ENCODE data around the gene POLR1A.
A peak's percentile ranks its signal among the peaks of the same experiment; 100 is the strongest.

The POLR1A gene

GRCh38 chr2:86097913-86098312 is 7.8 kb downstream of the POLR1A start:
- H3K4me3 ChIP-seq (ENCODE audit: control insufficient read depth, low read depth, low read length) = no peak overlapping the region
- DNase-seq (ENCODE audit: low read depth) = no peak
- TF ChIP-seq CTCF (conservative IDR thresholded peaks at IDR 0.05; ENCODE audit: control insufficient read depth, insufficient read depth, low read depth, low read length) = no peak

DNA sequence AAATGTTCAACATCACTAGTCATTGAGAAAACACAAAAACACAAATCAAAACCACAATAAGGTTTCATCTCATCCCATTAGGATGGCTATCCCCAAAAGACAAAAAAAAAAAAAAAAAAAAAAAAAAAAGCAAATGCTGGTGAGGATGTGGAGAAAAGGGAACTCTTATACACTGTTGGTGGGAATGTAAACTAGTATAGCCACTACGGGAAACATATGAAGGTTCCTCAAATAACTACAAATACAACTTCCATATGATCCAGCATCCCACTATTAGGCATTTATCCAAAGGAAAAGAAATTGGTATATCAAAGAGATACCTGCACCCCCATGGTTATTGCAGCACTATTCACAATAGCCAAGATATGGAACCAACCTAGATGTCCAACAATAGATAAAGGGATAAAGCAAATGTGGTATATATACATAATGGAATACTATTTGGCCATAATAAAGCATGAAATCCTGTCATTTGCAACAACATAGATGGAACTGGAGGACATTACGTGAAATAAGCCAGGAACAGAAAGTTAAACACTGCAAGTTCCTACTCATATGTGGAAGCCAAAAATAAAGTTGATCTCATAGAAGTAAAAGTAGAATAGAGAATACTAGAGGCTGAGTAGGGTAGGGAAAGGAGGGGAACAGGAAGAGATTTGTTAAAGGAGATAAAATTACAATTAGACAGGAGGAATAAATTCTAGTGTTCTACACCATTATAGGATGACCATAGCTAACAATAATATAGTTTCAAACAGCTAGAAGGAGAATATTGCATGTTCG is 8.4 kb downstream of the POLR1A start:
- DNase-seq (ENCODE audit: low read depth) = no peak
- no peak overlapping the region for H3K4me3 ChIP-seq (ENCODE audit: control insufficient read depth, low read depth, low read length)

GRCh38 chr2:86094229-86094628 is 11.5 kb downstream of the POLR1A start:
- H3K4me3 ChIP-seq (ENCODE audit: control insufficient read depth, low read depth, low read length) = no peak overlapping the region
- no peak for TF ChIP-seq CTCF (conservative IDR thresholded peaks at IDR 0.05; ENCODE audit: control insufficient read depth, insufficient read depth, low read depth, low read length)
- no peak for DNase-seq (ENCODE audit: low read depth)

More for the DNA sequence above, 8.4 kb downstream of the POLR1A start:
- TF ChIP-seq CTCF (conservative IDR thresholded peaks at IDR 0.05; ENCODE audit: control insufficient read depth, insufficient read depth, low read depth, low read length) = no peak

DNA sequence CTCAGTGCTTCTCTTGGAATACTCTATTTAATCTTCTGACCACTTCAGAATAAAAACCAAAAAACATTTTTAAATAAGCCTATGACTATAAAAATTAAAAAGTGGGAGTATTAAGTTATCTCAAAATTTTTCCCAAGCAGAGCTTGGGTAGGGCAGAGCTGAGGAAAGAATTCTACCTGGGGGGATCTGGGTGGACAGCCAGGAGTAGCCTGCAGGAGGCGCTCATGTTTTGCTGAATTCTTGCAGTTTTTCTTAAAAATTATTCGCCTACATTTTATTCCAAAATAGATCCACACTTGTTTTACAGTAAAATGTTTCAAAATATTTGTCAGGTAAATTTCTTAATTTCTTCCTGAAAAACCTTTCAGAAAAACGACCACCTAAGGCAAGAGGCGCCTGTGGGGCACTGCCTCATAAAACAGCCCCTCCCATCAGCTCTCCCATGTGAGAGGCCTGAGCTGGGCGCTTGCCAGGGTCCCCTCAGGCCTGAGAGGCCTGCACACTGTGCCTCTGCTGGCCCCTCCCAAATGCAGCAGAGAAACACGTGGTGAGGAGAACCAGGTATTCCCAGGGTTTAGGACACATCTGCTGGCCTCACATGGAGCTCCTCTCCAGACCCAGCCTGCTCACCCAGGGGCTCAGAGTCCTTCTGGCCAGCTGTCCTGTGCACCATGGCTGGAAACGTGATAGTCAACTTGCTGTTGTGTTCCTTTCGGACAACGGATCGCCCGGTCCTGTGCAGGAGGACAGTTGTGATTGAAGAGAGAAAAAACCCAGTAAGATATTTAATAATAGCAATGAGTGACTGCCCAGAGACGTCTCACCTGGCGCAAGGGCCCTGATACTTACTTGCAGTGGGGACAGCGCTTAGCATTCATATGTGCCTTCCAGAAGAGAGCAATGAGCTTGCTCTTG is 17.5 kb downstream of the POLR1A start:
- no peak for DNase-seq (ENCODE audit: low read depth)
- H3K4me3 ChIP-seq (ENCODE audit: control insufficient read depth, low read depth, low read length) = no peak overlapping the region
- peak; percentile 49 for TF ChIP-seq CTCF (conservative IDR thresholded peaks at IDR 0.05; ENCODE audit: control insufficient read depth, insufficient read depth, low read depth, low read length)

- no peak for DNase-seq (ENCODE audit: low read depth)
- no peak for TF ChIP-seq CTCF (conservative IDR thresholded peaks at IDR 0.05; ENCODE audit: control insufficient read depth, insufficient read depth, low read depth, low read length)
- no peak overlapping the region for H3K4me3 ChIP-seq (ENCODE audit: control insufficient read depth, low read depth, low read length)
Observed at GRCh38 chr2:86082756-86083155, 22.9 kb downstream of the POLR1A start.

DNA sequence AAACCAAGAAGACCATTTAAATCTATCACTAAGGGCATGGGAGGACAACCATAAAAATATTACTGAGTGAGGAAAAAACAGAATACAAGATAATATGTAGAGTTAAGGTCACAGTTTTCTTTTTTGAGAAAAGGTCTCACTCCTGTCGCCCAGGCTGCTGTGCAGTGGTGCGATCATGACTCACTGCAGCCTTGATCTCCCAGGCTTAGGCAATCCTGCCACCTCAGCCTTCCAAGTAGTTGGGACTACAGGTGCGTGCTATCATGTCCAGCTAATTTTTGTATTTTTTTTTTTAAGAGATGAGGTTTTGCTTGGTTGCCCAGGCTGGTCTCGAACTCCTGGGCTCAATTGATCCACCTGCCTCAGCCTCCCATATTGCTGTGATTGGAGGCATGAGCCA is 24.0 kb downstream of the POLR1A start:
- no peak overlapping the region for H3K4me3 ChIP-seq (ENCODE audit: control insufficient read depth, low read depth, low read length)
- TF ChIP-seq CTCF (conservative IDR thresholded peaks at IDR 0.05; ENCODE audit: control insufficient read depth, insufficient read depth, low read depth, low read length) = no peak
- DNase-seq (ENCODE audit: low read depth) = no peak

Data from fibroblast of mammary gland (primary cell).